Measurements from ENCODE around the gene IFITM10. TPM values are rescaled to one million over a fixed set of nuclear protein-coding genes. Genes with fewer than 3 reads are reported as not detected.

The IFITM10 gene
- total RNA-seq, 4 donors from 2014 or later, result 0.42 to 0.58 (median 0.54) TPM

GRCh38 chr11:1758611-1759150 lies 8.3 kb upstream of the IFITM10 start:
- Histone ChIP-seq H3K36me3 (peaks cover 34 to 79% (median 73%) of the 10 kb centered on the region in 4 donors), H3K4me3 (no peak overlapping the region), H3K4me1 (peaks cover 57 to 84% (median 72%) of the 10 kb centered on the region in 4 donors), H3K9me3 (no peaks in the 10 kb centered on the region), H3K27ac (replicated peaks in 1 of 4) (no peak overlapping the region), H3K27me3 (no peaks in the 10 kb centered on the region)
- WGBS, result 76% methylated on average over 10 of the region's 21 CpGs
- DNase-seq (ENCODE audit: extremely low spot score), result no peak
- TF ChIP-seq CTCF (IDR thresholded peaks at IDR 0.05) (no peak), POLR2A (IDR thresholded peaks at IDR 0.05; ENCODE audit: low read depth) (no peak), POLR2AphosphoS5 (IDR thresholded peaks at IDR 0.05) (no peak), EP300 (IDR thresholded peaks at IDR 0.05) (no peak)
- intact Hi-C loops (cut with DNase I), result no loop called here

- intact Hi-C loops (cut with DNase I), result no loop called here
- Histone ChIP-seq H3K36me3 (peaks cover 41 to 86% (median 80%) of the 10 kb centered on the region in 4 donors), H3K27me3 (no peaks in the 10 kb centered on the region), H3K4me3 (no peak overlapping the region), H3K4me1 (peaks cover 52 to 89% (median 67%) of the 10 kb centered on the region in 4 donors), H3K27ac (replicated peaks in 1 of 4) (no peak overlapping the region), H3K9me3 (no peaks in the 10 kb centered on the region)
- WGBS, result 74% methylated on average over 11 of the region's 17 CpGs
- TF ChIP-seq POLR2A (IDR thresholded peaks at IDR 0.05; ENCODE audit: low read depth) (no peak), CTCF (IDR thresholded peaks at IDR 0.05) (no peak)
- no peak for DNase-seq (ENCODE audit: extremely low spot score)
Observed at GRCh38 chr11:1757861-1758610, 7.6 kb upstream of the IFITM10 start.

- TF ChIP-seq POLR2A (IDR thresholded peaks at IDR 0.05; ENCODE audit: low read depth), result no peak
- no peak for TF ChIP-seq EP300 (IDR thresholded peaks at IDR 0.05)
- TF ChIP-seq CTCF (IDR thresholded peaks at IDR 0.05), result no peak
- Histone ChIP-seq H3K27me3 (no peaks in the 10 kb centered on the region), H3K36me3 (peaks cover 43 to 95% (median 87%) of the 10 kb centered on the region in 4 donors), H3K4me1 (peaks cover 42 to 91% (median 58%) of the 10 kb centered on the region in 4 donors), H3K27ac (replicated peaks in 1 of 4) (no peak overlapping the region), H3K4me3 (no peak overlapping the region), H3K9me3 (no peaks in the 10 kb centered on the region)
- DNase-seq (ENCODE audit: extremely low spot score), result no peak
- WGBS, result 93% methylated on average over 12 of the region's 41 CpGs
- intact Hi-C loops (cut with DNase I), result no loop called here
Observed at GRCh38 chr11:1756791-1757771, 6.7 kb upstream of the IFITM10 start.

GRCh38 chr11:1755692-1756561 lies 5.5 kb upstream of the IFITM10 start:
- 63% methylated on average over 10 of the region's 16 CpGs for WGBS
- DNase-seq (ENCODE audit: extremely low spot score), result no peak
- Histone ChIP-seq H3K27ac (replicated peaks in 1 of 4) (no peak overlapping the region), H3K36me3 (peaks cover 43 to 91% (median 82%) of the 10 kb centered on the region in 4 donors), H3K4me1 (peaks cover 37 to 91% (median 55%) of the 10 kb centered on the region in 4 donors), H3K27me3 (peaks cover 0 to 3% (median 0%) of the 10 kb centered on the region in 4 donors), H3K9me3 (no peaks in the 10 kb centered on the region), H3K4me3 (no peak overlapping the region)
- intact Hi-C loops (cut with DNase I), result no loop called here
- TF ChIP-seq POLR2A (IDR thresholded peaks at IDR 0.05; ENCODE audit: low read depth) (no peak), CTCF (IDR thresholded peaks at IDR 0.05) (no peak), EP300 (IDR thresholded peaks at IDR 0.05) (no peak), POLR2AphosphoS5 (IDR thresholded peaks at IDR 0.05) (no peak)

Data from esophagus muscularis mucosa (tissue), 4 donors.